HCT116 (cell line): ENCODE results near the gene PHYKPL.

ENCODE experiments used
- EZH2 ChIP-seq: fragments of 200-600 bp; sonication (generic); IDR thresholded peaks from 2 replicates; pipeline ENCODE4 v1.6.1; 2017; ENCODE audit warnings: antibody characterized with exemption, mixed run types
- RAD21 ChIP-seq: IDR thresholded peaks from 2 replicates; pipeline ENCODE4 v1.6.1; 2012; ENCODE audit warnings: low read depth, mild to moderate bottlenecking
- TF ChIP-seq, protein P1 (sequence below), 3 experiments: fragments of 200-600 bp in 1 of 3; sonication (generic) in 1 of 3; IDR thresholded peaks in 2 of 3; conservative IDR thresholded peaks in 1 of 3; 2 replicates each; pipeline ENCODE4 v1.5.1; 2012 to 2017; ENCODE audit warnings: low read depth in 2 of 3, low read length in 2 of 3, antibody characterized with exemption in 1 of 3, borderline replicate concordance in 1 of 3, control low read depth in 1 of 3, mild to moderate bottlenecking in 1 of 3, mixed read lengths in 1 of 3, mixed run types in 1 of 3, moderate library complexity in 1 of 3; ENCODE audit not compliant: insufficient read depth in 1 of 3
- TF ChIP-seq, protein P2 (sequence below): IDR thresholded peaks from 2 replicates; pipeline ENCODE4 v1.6.1; 2011; ENCODE audit warnings: mild to moderate bottlenecking, low read length, moderate library complexity; ENCODE audit not compliant: insufficient replicate concordance; ENCODE audit errors: extremely low read depth

DNA sequence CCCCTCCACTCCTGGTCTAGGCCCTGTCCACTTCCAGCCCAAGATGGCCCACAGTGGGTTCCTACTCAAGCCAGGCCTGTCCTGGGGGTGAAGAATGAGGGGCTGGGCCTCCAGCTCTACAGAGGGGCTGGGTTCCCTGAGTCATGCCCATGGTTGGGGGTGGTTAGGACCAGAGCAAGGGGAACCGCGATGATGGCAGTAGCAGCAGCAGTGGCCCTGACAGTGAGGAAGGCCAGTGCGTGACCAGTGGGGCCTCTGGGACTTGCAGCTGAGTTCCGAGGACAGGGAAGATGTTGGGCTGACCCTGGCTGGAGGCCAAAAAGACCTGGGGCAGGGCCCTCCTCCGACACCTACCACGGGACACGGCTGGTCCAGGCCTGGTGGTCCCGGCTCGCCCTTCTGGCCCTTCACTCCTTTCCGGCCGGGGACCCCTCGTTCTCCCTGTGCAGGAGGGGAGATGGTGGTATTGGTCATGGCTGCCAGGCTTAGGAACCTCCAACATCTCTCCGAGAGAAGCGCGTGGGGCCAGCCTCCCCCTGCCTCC lies 9.2 kb upstream of the PHYKPL start:
- TF ChIP-seq EZH2 (no peak), RAD21 (no peak)
- TF ChIP-seq, protein P1, sequence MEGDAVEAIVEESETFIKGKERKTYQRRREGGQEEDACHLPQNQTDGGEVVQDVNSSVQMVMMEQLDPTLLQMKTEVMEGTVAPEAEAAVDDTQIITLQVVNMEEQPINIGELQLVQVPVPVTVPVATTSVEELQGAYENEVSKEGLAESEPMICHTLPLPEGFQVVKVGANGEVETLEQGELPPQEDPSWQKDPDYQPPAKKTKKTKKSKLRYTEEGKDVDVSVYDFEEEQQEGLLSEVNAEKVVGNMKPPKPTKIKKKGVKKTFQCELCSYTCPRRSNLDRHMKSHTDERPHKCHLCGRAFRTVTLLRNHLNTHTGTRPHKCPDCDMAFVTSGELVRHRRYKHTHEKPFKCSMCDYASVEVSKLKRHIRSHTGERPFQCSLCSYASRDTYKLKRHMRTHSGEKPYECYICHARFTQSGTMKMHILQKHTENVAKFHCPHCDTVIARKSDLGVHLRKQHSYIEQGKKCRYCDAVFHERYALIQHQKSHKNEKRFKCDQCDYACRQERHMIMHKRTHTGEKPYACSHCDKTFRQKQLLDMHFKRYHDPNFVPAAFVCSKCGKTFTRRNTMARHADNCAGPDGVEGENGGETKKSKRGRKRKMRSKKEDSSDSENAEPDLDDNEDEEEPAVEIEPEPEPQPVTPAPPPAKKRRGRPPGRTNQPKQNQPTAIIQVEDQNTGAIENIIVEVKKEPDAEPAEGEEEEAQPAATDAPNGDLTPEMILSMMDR (IDR thresholded peaks at IDR 0.05 in 2 of 3, conservative IDR thresholded peaks at IDR 0.05 in 1 of 3; ENCODE audit: borderline replicate concordance in 1 of 3, insufficient read depth in 1 of 3, low read depth in 2 of 3, low read length in 2 of 3) = no peak
- TF ChIP-seq, protein P2, sequence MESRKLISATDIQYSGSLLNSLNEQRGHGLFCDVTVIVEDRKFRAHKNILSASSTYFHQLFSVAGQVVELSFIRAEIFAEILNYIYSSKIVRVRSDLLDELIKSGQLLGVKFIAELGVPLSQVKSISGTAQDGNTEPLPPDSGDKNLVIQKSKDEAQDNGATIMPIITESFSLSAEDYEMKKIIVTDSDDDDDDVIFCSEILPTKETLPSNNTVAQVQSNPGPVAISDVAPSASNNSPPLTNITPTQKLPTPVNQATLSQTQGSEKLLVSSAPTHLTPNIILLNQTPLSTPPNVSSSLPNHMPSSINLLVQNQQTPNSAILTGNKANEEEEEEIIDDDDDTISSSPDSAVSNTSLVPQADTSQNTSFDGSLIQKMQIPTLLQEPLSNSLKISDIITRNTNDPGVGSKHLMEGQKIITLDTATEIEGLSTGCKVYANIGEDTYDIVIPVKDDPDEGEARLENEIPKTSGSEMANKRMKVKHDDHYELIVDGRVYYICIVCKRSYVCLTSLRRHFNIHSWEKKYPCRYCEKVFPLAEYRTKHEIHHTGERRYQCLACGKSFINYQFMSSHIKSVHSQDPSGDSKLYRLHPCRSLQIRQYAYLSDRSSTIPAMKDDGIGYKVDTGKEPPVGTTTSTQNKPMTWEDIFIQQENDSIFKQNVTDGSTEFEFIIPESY = no peak
